HG03159 (cell line): Measurements from ENCODE around the gene MRPL12.

Source experiments
- ATAC-seq: cut with Tn5 transposase; IDR thresholded peaks from one replicate; pipeline ENCODE4 v1.9.1; 2021; ENCODE audit warnings: mild to moderate bottlenecking, moderate library complexity; ENCODE audit not compliant: unreplicated experiment

Gene MRPL12

GRCh38 chr17:81681672-81682071 lies 21.5 kb upstream of the MRPL12 start:
- no peak for ATAC-seq

- ATAC-seq: no peak
These were observed 20.5 kb upstream of the MRPL12 start for GRCh38 chr17:81682565-81683207.

- no peak for ATAC-seq
These were observed 20.0 kb upstream of the MRPL12 start for GRCh38 chr17:81683208-81683583.

- ATAC-seq: peak; percentile 90
These were observed 19.4 kb upstream of the MRPL12 start, which contains the start of the genes ARL16 and HGS for GRCh38 chr17:81683584-81684441. Gene ARL16, minus strand, starts transcription at chr17:81683797. Its CDS starts 44 bp downstream, at chr17:81683753. Gene HGS, plus strand, starts transcription at chr17:81684011. Its CDS starts 56 bp downstream, at chr17:81684067.

GRCh38 chr17:81684442-81684911 lies 18.7 kb upstream of the MRPL12 start:
- ATAC-seq: no peak

GRCh38 chr17:81685108-81685507 lies 18.1 kb upstream of the MRPL12 start:
- ATAC-seq: no peak

- no peak for ATAC-seq
These were observed 16.6 kb upstream of the MRPL12 start for GRCh38 chr17:81686614-81687013.

GRCh38 chr17:81687770-81688541 lies 15.2 kb upstream of the MRPL12 start:
- ATAC-seq: no peak

- no peak for ATAC-seq
These were observed 14.6 kb upstream of the MRPL12 start for GRCh38 chr17:81688616-81689015.

- no peak for ATAC-seq
These were observed 13.1 kb upstream of the MRPL12 start for GRCh38 chr17:81690066-81690465.

GRCh38 chr17:81690549-81690948 lies 12.6 kb upstream of the MRPL12 start:
- ATAC-seq: no peak

- no peak for ATAC-seq
These were observed 12.0 kb upstream of the MRPL12 start for GRCh38 chr17:81691196-81691595.

- no peak for ATAC-seq
These were observed 11.6 kb upstream of the MRPL12 start for GRCh38 chr17:81691608-81692007.

GRCh38 chr17:81693509-81694210 lies 9.5 kb upstream of the MRPL12 start:
- no peak for ATAC-seq

- ATAC-seq: no peak
These were observed 8.4 kb upstream of the MRPL12 start for GRCh38 chr17:81694810-81695209.

GRCh38 chr17:81695211-81695610 lies 8.0 kb upstream of the MRPL12 start:
- ATAC-seq: no peak

- ATAC-seq: no peak
These were observed 7.4 kb upstream of the MRPL12 start for GRCh38 chr17:81695801-81696200.

- no peak for ATAC-seq
These were observed 6.8 kb upstream of the MRPL12 start for GRCh38 chr17:81696218-81696941.

- ATAC-seq: no peak
These were observed 5.7 kb upstream of the MRPL12 start for GRCh38 chr17:81697261-81698044.
